ACC112 (cell line): Measurements from ENCODE around the gene PRKAG2.

ENCODE experiments used
- H2AFZ ChIP-seq: fragments of 200-600 bp; sonication (generic); one replicate; pipeline ENCODE4 v1.6.0; 2017; ENCODE audit warnings: antibody characterized with exemption, low read length; ENCODE audit not compliant: unreplicated experiment
- H3K27ac ChIP-seq: fragments of 200-600 bp; sonication (generic); 2 replicates; pipeline ENCODE4 v1.5.1; 2014; ENCODE audit warnings: low read depth, mild to moderate bottlenecking, antibody characterized with exemption, low read length, moderate library complexity
- H3K27me3 ChIP-seq: fragments of 200-600 bp; sonication (generic); 2 replicates; pipeline ENCODE4 v1.6.1; 2014; ENCODE audit warnings: mild to moderate bottlenecking, antibody characterized with exemption, low read length, moderate library complexity, mixed read lengths; ENCODE audit not compliant: insufficient read depth
- H3K36me3 ChIP-seq: fragments of 200-600 bp; sonication (generic); 2 replicates; pipeline ENCODE4 v1.6.1; 2016; ENCODE audit warnings: mild to moderate bottlenecking, antibody characterized with exemption, low read length, moderate library complexity, mixed read lengths; ENCODE audit not compliant: insufficient read depth
- H3K4me1 ChIP-seq: fragments of 200-600 bp; sonication (generic); one replicate; pipeline ENCODE4 v1.6.1; 2016; ENCODE audit warnings: low read length, mixed read lengths; ENCODE audit not compliant: insufficient read depth, unreplicated experiment, control insufficient read depth
- H3K4me3 ChIP-seq: fragments of 200-600 bp; sonication (generic); 2 replicates; pipeline ENCODE4 v1.5.1; 2014; ENCODE audit warnings: mild to moderate bottlenecking, low read depth, low read length
- H3K79me2 ChIP-seq: fragments of 200-600 bp; sonication (generic); one replicate; pipeline ENCODE4 v1.6.0; 2016; ENCODE audit warnings: low read length; ENCODE audit not compliant: control insufficient read depth, unreplicated experiment, insufficient read depth

Gene PRKAG2

DNA sequence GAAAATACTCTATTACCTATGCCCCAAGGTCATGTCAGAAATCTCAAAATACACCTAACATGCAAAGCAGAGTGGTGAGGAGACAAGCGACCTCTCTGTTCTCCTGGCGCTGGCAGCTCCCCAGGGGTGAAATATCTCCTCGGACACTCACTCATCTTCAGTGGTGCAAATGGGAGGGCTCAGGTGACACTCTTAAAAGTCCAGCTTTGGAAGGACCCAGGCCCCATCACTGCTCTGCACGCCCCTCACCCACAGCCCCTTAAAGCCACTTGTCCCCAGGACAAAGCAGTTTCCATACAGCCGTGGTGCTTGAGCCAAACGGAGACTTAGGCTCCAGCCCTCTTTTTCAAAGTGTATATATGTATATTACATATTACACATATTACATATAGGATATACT lies 12.4 kb downstream of the PRKAG2 start:
- Histone ChIP-seq H3K27me3 (peaks cover 9% of the 10 kb centered on the region), H3K4me3 (no peak overlapping the region)

DNA sequence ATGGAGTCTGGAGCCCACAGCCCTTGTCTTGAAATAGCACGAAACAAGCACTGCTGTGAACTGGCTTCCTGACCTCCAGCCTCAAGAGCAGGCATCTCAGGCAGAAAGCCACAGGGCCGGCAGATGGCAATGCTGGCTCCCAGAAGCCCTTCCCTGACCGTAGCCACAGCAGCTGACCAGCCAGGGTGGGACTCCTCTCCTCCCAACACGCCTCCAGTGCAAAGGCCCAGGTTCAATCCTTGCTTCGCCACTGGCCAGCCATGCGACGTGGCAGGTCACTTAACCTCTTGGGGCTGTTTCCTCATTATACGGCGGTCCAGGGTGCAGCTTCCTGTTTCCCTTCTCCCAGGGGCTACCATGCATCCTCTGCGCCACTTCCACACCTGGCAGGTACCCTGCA lies 12.8 kb downstream of the PRKAG2 start:
- no peaks in the 10 kb centered on the region for H3K79me2 ChIP-seq
- no peak overlapping the region for H2AFZ ChIP-seq
- no peaks in the 10 kb centered on the region for H3K4me1 ChIP-seq
- H3K27me3 ChIP-seq: peaks cover 12% of the 10 kb centered on the region
- no peaks in the 10 kb centered on the region for H3K36me3 ChIP-seq
- H3K27ac ChIP-seq: no peak overlapping the region
- no peak overlapping the region for H3K4me3 ChIP-seq

More for the DNA sequence above, 12.4 kb downstream of the PRKAG2 start:
- no peak overlapping the region for H3K27ac ChIP-seq
- no peaks in the 10 kb centered on the region for H3K4me1 ChIP-seq
- H3K36me3 ChIP-seq: no peaks in the 10 kb centered on the region
- no peak overlapping the region for H2AFZ ChIP-seq
- no peaks in the 10 kb centered on the region for H3K79me2 ChIP-seq

DNA sequence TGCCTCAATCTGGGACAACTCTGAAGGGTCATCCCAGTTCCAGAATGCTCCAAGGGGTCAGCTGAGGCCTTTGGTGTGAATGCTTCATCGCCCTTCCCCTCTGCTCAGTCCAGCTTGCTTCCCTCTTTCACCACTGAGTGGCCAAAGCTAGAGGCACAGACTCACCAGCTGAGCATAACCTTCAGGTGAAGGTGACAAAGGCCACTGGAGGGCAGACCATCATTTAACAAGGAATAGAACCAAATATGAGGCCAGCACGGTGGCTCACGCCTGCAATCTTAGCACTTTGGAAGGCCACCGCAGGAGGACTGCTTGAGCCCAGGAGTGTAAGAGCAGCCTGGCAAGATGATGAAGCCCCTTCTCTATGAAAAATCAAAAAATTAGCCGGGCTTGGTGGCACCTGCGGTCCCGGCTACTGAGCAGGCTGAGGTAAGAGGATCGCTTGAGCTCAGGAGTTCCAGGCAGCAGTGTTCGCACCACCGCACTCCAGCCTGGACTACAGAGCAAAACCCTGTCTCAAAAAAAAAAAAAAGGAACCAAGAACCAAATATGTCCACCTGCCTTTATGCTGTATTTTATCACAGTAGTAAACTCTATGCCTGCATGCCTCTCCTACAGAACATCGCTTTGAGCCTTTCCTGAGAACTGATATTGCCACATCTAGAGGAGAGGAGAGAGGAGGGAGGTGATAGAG lies 13.4 kb downstream of the PRKAG2 start:
- Histone ChIP-seq H3K79me2 (no peaks in the 10 kb centered on the region), H3K27ac (no peak overlapping the region), H3K27me3 (peaks cover 12% of the 10 kb centered on the region), H3K4me3 (no peak overlapping the region), H3K36me3 (no peaks in the 10 kb centered on the region), H2AFZ (no peak overlapping the region), H3K4me1 (no peaks in the 10 kb centered on the region)

DNA sequence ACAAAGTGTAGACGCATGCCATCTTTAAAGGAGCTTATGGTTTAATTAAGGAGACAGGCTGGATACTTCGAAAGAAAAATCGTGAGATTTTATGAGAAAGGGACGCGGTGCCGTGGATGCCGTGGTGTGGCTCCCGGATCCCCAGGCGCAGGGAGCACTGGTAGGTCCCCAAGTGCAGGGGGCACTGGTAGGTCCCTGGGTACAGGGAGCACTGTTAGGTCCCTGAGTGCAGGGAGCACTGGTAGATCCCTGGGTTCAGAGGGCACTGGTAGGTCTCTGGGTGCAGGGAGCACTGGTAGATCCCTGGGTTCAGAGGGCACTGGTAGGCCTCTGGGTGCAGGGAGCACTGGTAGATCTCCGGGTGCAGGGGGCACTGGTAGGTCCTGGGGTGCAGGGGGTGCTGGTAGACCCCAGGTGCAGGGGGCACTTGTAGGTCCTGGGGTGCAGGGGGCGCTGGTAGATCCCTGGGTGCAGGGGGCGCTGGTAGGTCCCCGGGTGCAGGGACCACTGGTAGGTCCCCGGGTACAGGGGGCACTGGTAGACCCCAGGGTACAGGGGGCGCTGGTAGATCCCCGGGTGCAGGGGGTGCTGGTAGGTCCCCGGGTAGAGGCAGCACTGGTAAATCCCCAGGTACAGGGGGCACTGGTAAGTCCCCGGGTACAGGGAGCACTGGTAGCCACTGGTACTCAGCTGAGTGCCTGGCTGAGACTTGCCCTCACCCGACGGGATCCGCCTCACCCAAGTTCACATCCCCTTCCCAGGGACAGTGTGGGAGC lies 14.1 kb downstream of the PRKAG2 start:
- Histone ChIP-seq H3K27ac (no peak overlapping the region), H3K79me2 (no peaks in the 10 kb centered on the region), H2AFZ (no peak overlapping the region), H3K27me3 (peaks cover 7% of the 10 kb centered on the region), H3K4me3 (no peak overlapping the region), H3K36me3 (no peaks in the 10 kb centered on the region), H3K4me1 (no peaks in the 10 kb centered on the region)

DNA sequence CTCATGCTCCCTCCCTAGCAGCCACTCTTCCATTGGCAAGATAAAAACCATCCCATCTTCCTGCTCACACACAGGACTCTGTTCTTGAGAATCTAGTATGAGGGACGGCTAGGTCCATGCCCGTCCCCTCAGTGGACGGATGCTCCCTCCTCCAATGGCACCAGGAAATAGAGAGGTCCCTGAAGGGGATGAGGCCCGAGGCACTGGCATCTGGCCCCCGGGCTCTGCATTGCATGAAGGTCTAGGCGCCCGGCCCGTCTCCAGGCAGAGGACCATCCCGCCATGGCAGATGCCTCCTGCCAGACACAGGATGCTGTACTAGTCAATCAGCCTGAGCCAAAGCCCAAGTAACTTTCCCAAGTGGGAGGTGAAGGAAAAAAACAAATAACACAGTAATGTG lies 15.0 kb downstream of the PRKAG2 start:
- Histone ChIP-seq H3K4me3 (no peak overlapping the region), H3K79me2 (no peaks in the 10 kb centered on the region), H3K4me1 (no peaks in the 10 kb centered on the region), H2AFZ (no peak overlapping the region), H3K27ac (no peak overlapping the region), H3K27me3 (peaks cover 14% of the 10 kb centered on the region), H3K36me3 (no peaks in the 10 kb centered on the region)

DNA sequence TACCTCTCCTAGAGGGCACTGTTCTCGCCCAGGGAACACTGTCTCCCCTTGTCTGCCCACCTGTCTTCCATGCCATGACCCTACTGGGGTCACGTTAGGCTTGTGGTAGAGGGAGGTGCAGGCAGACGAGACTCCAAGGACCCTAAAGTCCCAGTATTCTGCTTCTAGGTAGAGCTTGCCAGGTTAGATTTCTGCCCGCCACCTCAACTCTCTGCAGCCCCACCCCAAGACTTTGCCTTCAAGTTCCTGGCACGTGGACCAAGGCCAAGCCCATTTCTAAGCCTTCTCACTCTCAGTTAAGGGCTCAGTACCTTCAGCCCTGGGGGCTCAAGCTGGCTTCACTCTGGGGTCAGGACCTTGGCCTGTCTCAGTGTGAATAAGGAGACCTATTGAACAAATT lies 16.1 kb downstream of the PRKAG2 start:
- H3K27me3 ChIP-seq: peaks cover 24% of the 10 kb centered on the region
- no peaks in the 10 kb centered on the region for H3K4me1 ChIP-seq
- no peak overlapping the region for H3K27ac ChIP-seq
- no peaks in the 10 kb centered on the region for H3K79me2 ChIP-seq
- no peaks in the 10 kb centered on the region for H3K36me3 ChIP-seq
- no peak overlapping the region for H3K4me3 ChIP-seq
- no peak overlapping the region for H2AFZ ChIP-seq

DNA sequence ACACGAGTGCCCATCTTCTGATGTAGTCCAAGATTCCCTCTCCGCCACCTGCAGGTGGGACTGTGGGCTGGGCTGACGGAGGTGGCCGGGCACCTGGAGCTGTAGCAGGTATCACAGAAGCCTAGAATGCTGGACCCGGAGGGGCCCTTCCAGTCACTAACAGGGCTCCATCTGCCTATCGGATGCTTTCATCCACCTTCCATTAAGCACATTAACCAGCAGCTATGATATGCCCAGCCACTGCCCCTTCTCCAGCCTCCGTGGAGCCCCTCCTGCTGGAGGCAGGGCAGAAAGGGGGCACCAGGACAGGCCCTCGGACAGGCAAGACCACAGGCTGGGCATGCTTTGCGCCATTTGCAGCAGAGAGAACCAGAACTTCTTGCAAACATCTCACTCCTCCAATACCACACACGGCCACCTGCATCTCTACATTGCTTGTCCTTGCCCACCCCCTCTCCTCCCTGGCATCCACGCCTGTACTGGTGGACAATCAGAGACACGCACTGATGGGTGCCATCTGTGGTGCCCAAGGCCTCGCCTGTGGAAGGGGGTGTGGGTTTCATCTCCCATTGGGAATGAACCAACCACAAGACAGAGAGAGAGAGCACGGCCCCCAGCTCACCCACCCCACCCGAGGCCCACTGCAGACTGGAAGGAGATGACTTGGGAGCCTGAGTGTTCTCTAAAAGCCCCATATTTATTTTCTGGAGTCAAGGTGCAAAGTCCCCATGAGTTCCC lies 16.8 kb downstream of the PRKAG2 start:
- no peak overlapping the region for H2AFZ ChIP-seq
- no peaks in the 10 kb centered on the region for H3K79me2 ChIP-seq
- H3K4me3 ChIP-seq: no peak overlapping the region
- peaks cover 27% of the 10 kb centered on the region for H3K27me3 ChIP-seq
- H3K4me1 ChIP-seq: no peaks in the 10 kb centered on the region
- H3K36me3 ChIP-seq: no peaks in the 10 kb centered on the region
- no peak overlapping the region for H3K27ac ChIP-seq

DNA sequence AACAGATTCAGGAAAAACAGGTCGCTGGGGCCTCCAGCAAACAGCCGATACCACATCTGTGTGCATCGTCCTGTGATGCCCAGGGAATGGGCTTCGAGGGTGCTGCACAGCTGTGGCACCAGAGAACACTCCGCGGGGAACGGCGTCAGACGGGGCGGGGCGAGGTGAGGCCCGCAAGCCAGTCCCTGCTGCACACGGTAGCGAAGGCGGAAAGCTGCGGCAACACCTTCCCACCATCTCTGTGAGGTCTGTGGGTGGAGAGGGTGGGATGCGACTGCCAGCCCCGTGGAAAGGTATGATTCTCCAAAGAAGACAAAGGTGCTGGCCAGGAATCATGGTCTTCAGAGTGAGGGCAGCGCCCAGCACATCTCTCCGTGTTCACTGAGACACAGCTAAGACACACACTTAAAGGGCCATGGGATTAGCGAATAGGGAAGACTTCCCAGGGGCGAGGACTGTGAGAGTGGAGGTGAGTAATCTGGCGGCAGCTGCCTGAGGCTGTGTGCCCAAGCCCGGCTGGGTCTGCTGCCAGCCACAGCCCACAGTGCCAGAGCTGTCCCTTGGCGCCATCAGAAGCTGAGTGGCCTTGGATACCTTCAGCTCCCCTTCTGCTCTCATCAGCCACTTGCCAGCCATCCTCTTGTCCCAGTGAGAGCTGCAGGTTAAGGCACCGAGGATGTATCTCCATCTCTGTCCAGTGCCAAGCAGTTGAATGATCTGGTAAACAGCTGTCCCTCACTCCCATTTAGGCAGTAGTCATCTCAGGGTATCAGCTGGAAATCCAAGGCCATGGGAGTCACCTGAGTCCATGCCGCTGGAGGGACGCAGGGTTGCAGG lies 17.6 kb downstream of the PRKAG2 start:
- no peak overlapping the region for H3K4me3 ChIP-seq
- no peaks in the 10 kb centered on the region for H3K4me1 ChIP-seq
- H3K27me3 ChIP-seq: peaks cover 30% of the 10 kb centered on the region
- H2AFZ ChIP-seq: no peak overlapping the region
- no peaks in the 10 kb centered on the region for H3K36me3 ChIP-seq
- H3K79me2 ChIP-seq: no peaks in the 10 kb centered on the region
- H3K27ac ChIP-seq: no peak overlapping the region

DNA sequence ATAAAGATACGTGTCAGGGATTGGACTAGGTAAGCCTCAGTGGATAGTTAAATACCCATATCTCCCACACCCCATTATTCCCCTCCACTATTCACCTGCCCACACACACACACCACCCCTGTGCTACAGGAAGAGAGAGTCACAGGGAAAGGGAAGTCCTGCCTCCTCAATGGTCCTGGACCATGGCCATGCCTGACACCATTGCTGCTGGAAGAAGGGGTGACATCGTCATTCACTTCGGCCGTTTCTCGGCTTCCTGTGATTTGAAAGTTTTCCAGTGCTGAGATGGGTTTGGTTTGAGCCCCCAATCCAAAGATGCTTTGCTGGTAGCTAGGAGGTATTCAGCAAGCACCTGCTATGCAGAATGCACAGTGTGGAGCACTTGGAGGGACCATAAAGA lies 18.5 kb downstream of the PRKAG2 start:
- no peaks in the 10 kb centered on the region for H3K4me1 ChIP-seq
- H3K79me2 ChIP-seq: no peaks in the 10 kb centered on the region
- no peak overlapping the region for H3K4me3 ChIP-seq
- no peak overlapping the region for H3K27ac ChIP-seq
- peaks cover 34% of the 10 kb centered on the region for H3K27me3 ChIP-seq
- no peaks in the 10 kb centered on the region for H3K36me3 ChIP-seq
- no peak overlapping the region for H2AFZ ChIP-seq

DNA sequence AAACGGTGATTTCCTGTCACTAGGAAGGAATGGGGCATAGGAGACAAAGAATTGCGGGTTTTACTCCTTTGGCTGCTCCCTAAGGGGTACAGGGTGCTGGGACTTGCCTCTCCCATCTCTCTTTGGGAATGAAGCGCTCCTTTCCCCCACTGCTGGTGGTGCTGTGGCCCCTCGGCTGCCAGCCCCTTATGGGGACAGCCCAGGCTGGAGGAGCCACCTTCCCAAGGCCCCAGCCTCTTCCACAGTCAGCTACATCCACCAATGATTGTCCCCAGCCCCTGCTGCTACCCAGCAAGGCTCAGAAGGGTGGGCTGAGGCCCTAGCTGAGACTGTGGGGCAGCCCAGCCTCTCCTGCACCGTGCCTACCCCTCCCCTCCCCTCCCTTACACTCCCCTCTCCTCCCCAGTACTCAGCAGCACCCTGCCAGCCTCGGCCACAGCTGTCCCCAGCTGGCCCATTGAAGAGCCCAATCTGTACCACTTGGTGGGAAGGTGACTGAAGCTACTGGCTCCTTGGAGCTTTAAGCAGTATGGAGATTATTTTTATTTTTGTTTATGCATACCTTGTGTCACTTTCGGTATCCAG lies 19.0 kb downstream of the PRKAG2 start:
- Histone ChIP-seq H3K36me3 (no peaks in the 10 kb centered on the region), H3K4me1 (no peaks in the 10 kb centered on the region), H3K79me2 (no peaks in the 10 kb centered on the region), H3K27me3 (peaks cover 34% of the 10 kb centered on the region), H2AFZ (no peak overlapping the region), H3K27ac (no peak overlapping the region), H3K4me3 (no peak overlapping the region)
